Kidney (tissue), 14 donors: ENCODE results near the gene CLTB. TPM values are rescaled to one million over a fixed set of nuclear protein-coding genes. Genes with fewer than 3 reads are reported as not detected.

ENCODE experiments used
- DNase-seq, 5 donors: peaks; one replicate each; pipeline ENCODE4 v3.0.0-alpha.2; 2013 to 2020
- FAIRE-seq: peaks from 2 replicates; lab custom pipeline; 2012; peaks lifted over from hg19 to GRCh38; lab: Jason Lieb, UNC
- H3K27ac ChIP-seq, 2 donors: one replicate each; pipeline ENCODE4 v1.7.0; 2013; ENCODE audit warnings: low read depth in 2 of 2, low read length in 2 of 2, inconsistent platforms in 1 of 2
- H3K27me3 ChIP-seq: one replicate; pipeline ENCODE4 v1.7.1; 2013; ENCODE audit warnings: low read length, inconsistent platforms; ENCODE audit not compliant: control insufficient read depth, insufficient read depth
- H3K36me3 ChIP-seq, 3 donors: one replicate each; pipeline versions ENCODE4 v1.7.0 to v1.7.1; 2013; ENCODE audit warnings: low read length in 3 of 3, control low read depth in 1 of 3, inconsistent platforms in 1 of 3; ENCODE audit not compliant: insufficient read depth in 3 of 3, control insufficient read depth in 2 of 3
- H3K4me1 ChIP-seq, 3 donors: one replicate each; pipeline versions ENCODE4 v1.7.0 to v1.7.1; 2013; ENCODE audit warnings: low read length in 3 of 3, inconsistent platforms in 1 of 3, low read depth in 1 of 3; ENCODE audit not compliant: control insufficient read depth in 2 of 3, insufficient read depth in 2 of 3
- H3K4me3 ChIP-seq, 3 donors: one replicate each; pipeline versions ENCODE4 v1.7.0 to v1.8.1; 2013; ENCODE audit warnings: low read length in 3 of 3, control low read depth in 1 of 3, inconsistent platforms in 1 of 3
- H3K9ac ChIP-seq, 3 donors: one replicate each; pipeline versions ENCODE4 v1.7.0 to v1.7.1; 2013; ENCODE audit warnings: low read length in 3 of 3, control low read depth in 1 of 3, inconsistent platforms in 1 of 3
- H3K9me3 ChIP-seq, 3 donors: one replicate each; pipeline versions ENCODE4 v1.7.0 to v1.7.1; 2013; ENCODE audit warnings: low read length in 3 of 3, control low read depth in 1 of 3, inconsistent platforms in 1 of 3; ENCODE audit not compliant: control insufficient read depth in 2 of 3, insufficient read depth in 1 of 3
- CTCF ChIP-seq: IDR thresholded peaks from 3 replicates; pipeline ENCODE4 v1.5.1; 2012; ENCODE audit warnings: mild to moderate bottlenecking, moderate library complexity, borderline replicate concordance; ENCODE audit not compliant: insufficient read depth; ENCODE audit errors: extremely low read depth
- intact Hi-C: fragments of 100-400 bp; cut with DNase I; formaldehyde crosslinking; loops from one replicate; pipeline ENCODE4 v1.11.1; 2022
- polyA plus RNA-seq: library from polyadenylated mRNA; stranded (reverse); fragments of 350-450 nt; fragmentation: Illumina TruSeq; extraction: RNeasy Lipid Tissue Mini Kit (QIAGEN cat#74804); gene quantifications from one replicate; pipeline ENCODE4 v1.2.3, GENCODE V29; 2014; ENCODE audit warnings: low read depth, low replicate concordance; ENCODE audit not compliant: insufficient read depth
- total RNA-seq: library from RNA; stranded (reverse); fragmentation: NEBNext Ultra II Directional; extraction: Animal tissue kit (Norgen Biotek cat#: 25700); gene quantifications from one replicate; pipeline ENCODE4 v1.2.1, GENCODE V29; 2021
- donor health status: control.
- donor health status: control.
- donor health status: control.
- donor health status: control.
- donor health status: control.
- donor health status: DM: yes; HTN: yes; CAD: no.
- donor health status: Normal renal cell carcinoma (clear cell type).

Gene CLTB
- total and polyA plus RNA-seq, 2 donors from 2014 or later = 76.3 to 151 TPM

- intact Hi-C loops = no loop called here
- Histone ChIP-seq H3K9me3 (no peaks in the 10 kb centered on the region), H3K4me3 (no peak overlapping the region), H3K36me3 (peaks cover 0 to 30% (median 17%) of the 10 kb centered on the region in 3 donors), H3K4me1 (peaks cover 0 to 4% (median 0%) of the 10 kb centered on the region in 3 donors), H3K27me3 (no peaks in the 10 kb centered on the region), H3K9ac (no peak overlapping the region), H3K27ac (no peak overlapping the region)
- DNase-seq (peak in 1 of 5 donors; percentile 36), FAIRE-seq (no peak)
- TF ChIP-seq CTCF = no peak
These were observed 21.3 kb downstream of the CLTB start for GRCh38 chr5:176394881-176395675.

- Histone ChIP-seq H3K9me3 (no peaks in the 10 kb centered on the region), H3K27ac (no peak overlapping the region), H3K4me3 (no peak overlapping the region), H3K4me1 (peaks cover 0 to 4% (median 0%) of the 10 kb centered on the region in 3 donors), H3K9ac (no peak overlapping the region), H3K27me3 (no peaks in the 10 kb centered on the region), H3K36me3 (peaks cover 0 to 30% (median 17%) of the 10 kb centered on the region in 3 donors)
- intact Hi-C loops = no loop called here
- no peak for DNase-seq
- no peak for FAIRE-seq
- TF ChIP-seq CTCF = no peak
These were observed 22.2 kb downstream of the CLTB start for GRCh38 chr5:176394096-176394495.

- FAIRE-seq = no peak
- no peak for DNase-seq
- intact Hi-C loops = no loop called here
- Histone ChIP-seq H3K9ac (no peak overlapping the region), H3K9me3 (no peaks in the 10 kb centered on the region), H3K36me3 (peaks cover 0 to 30% (median 17%) of the 10 kb centered on the region in 3 donors), H3K27ac (no peak overlapping the region), H3K27me3 (no peaks in the 10 kb centered on the region), H3K4me1 (peaks cover 0 to 8% (median 4%) of the 10 kb centered on the region in 3 donors), H3K4me3 (no peak overlapping the region)
- no peak for TF ChIP-seq CTCF
These were observed 23.8 kb downstream of the CLTB start for GRCh38 chr5:176392526-176392925.
